Gastrocnemius medialis (tissue), 4 donors: ENCODE measurements around the gene SNRK.

Experiments used
- CTCF ChIP-seq, 5 experiments: fragments of 450-650 bp in 3 of 5; fragments of 200-600 bp in 2 of 5; sonication (generic) in 2 of 5; IDR thresholded peaks in 4 of 5; conservative IDR thresholded peaks in 1 of 5; 1 replicate in 4 of 5; 2 replicates in 1 of 5; pipeline ENCODE4 v1.5.1; 2016 to 2019; ENCODE audit warnings: antibody characterized with exemption in 5 of 5, mild to moderate bottlenecking in 3 of 5, moderate library complexity in 3 of 5
- POLR2A ChIP-seq, 2 donors: fragments of 450-650 bp; IDR thresholded peaks; one replicate each; pipeline ENCODE4 v1.6.1; 2017; ENCODE audit warnings: antibody characterized with exemption in 2 of 2, mild to moderate bottlenecking in 2 of 2, moderate library complexity in 2 of 2

- TF ChIP-seq POLR2A (IDR thresholded peaks at IDR 0.05) (no peak), CTCF (IDR thresholded peaks at IDR 0.05 in 4 of 5, conservative IDR thresholded peaks at IDR 0.05 in 1 of 5) (no peak)
Observed at GRCh38 chr3:43353923-43354670, 67.8 kb downstream of the SNRK start.
